ENCODE data around the gene GGA3. TPM values are rescaled to one million over a fixed set of nuclear protein-coding genes. Genes with fewer than 3 reads are reported as not detected.

The GGA3 gene
- polyA plus RNA-seq, 2 of the 4 experiments (the other 2 are of a cell fraction) = 35.8 to 43.6 TPM

DNA sequence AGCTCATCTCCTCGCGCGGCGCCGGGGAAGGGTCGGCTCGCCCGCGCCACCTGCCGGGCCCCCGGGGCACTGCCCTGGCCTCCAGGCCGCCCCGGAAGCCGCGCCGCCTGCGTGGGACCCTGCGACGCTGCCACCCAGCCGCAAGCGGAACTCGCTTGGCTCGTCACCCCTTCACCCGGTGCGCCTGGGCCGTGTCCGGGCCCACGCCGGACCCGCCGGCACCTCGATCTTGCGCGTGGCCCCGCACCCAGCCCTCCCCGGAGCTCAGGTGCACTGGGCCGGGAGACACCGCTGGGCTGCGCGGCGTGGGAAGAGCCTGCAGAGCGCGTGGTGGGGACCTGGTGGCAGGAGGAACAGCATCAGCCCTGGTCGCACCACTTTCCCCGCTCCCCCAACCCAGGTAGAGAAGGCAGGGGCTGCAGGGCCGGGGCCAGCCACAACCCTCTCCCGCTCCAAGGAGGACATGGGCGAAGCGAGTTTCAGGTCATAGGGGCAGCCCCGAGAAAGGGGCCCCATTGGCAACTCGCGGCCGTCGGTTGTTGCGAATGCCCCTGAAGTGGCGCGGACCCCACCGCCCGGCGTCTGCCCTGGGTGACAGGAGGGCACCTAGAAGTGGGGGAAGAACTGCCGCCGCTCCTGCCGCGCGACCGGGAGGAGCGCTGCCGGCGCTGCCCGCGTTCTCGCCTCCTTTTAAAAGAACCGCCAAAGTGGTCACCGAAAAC is 10.0 kb upstream of the GGA3 start (continued):
- TF ChIP-seq MAZ (IDR thresholded peaks at IDR 0.05; ENCODE audit: borderline replicate concordance, low read depth, low read length) = 0 out of 2 replicates have a peak, but pooled peaks have one; percentile 26
- TF ChIP-seq, protein P1, sequence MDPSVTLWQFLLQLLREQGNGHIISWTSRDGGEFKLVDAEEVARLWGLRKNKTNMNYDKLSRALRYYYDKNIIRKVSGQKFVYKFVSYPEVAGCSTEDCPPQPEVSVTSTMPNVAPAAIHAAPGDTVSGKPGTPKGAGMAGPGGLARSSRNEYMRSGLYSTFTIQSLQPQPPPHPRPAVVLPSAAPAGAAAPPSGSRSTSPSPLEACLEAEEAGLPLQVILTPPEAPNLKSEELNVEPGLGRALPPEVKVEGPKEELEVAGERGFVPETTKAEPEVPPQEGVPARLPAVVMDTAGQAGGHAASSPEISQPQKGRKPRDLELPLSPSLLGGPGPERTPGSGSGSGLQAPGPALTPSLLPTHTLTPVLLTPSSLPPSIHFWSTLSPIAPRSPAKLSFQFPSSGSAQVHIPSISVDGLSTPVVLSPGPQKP (IDR thresholded peaks at IDR 0.05; ENCODE audit: low read depth, low read length) = no peak

DNA sequence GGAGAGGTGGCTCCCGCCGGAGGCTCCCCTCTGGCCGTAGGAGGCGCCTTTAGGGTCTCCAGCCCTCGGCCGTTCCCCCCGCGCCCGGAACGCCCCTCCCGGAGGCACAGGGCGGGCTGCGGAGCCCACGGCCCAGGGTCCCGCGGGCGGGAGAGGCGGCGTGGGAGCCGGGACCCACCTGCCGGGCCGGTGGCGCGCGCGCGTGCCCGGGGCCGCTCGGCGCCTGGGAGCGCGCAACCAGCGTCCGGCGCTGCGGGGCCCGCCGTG is 9.5 kb upstream of the GGA3 start, which contains the start of gene MIF4GD:
TSS of gene MIF4GD (minus strand) at position 266 of the 267 bp plus-strand sequence. CDS start 1,036 bp downstream, outside the sequence.
- peak within 1 kb of the TSS; percentile 95 to 96 for H3K27ac ChIP-seq
- POLR2A ChIA-PET = interaction anchor here (0.8 to 3.5 kb wide), 14 partner anchors 9 to 398 kb away, joined by 3 to 86 read pairs (median 4); partner anchors contain the start of genes FDXR, GGA3, GRB2 and MRPS7
- FAIRE-seq (no peak), ATAC-seq (no peak), DNase-seq (ENCODE audit: low read depth in 1 of 2, low spot score in 1 of 2) (no peak)
- H3K4me3 ChIP-seq = peak within 1 kb of the TSS; percentile 93
- H3K4me1 ChIP-seq = peaks cover 26% of the 10 kb centered on the region
- CTCF ChIA-PET = interaction anchor here (0.5 to 8.4 kb wide), 68 partner anchors 10 to 346 kb away, joined by 3 to 110 read pairs (median 4); partner anchors contain the start of genes GGA3, GRB2, MRPS7 and SLC25A19
- H3K4me2 ChIP-seq = peak within 1 kb of the TSS; percentile 95
- 3% methylated on average over 28 of the region's 39 CpGs for WGBS (ENCODE audit: missing lambda C conversion rate)
- H3K9me3 ChIP-seq = no peaks in the 10 kb centered on the region
- TF ChIP-seq TP53 (CRISPR knock-in tag; IDR thresholded peaks at IDR 0.05) (peak; percentile 57; the same call in 1 of the 2 replicates), JUN (IDR thresholded peaks at IDR 0.05) (peak in 1 of 2 experiments; percentile 74; a peak in 2 of 5 replicates), CHD4 (IDR thresholded peaks at IDR 0.05; ENCODE audit: borderline replicate concordance) (no peak), PHF8 (IDR thresholded peaks at IDR 0.05; ENCODE audit: borderline replicate concordance, low read depth) (0 out of 2 replicates have a peak, but pooled peaks have one; percentile 31)
- TF ChIP-seq, protein P2, sequence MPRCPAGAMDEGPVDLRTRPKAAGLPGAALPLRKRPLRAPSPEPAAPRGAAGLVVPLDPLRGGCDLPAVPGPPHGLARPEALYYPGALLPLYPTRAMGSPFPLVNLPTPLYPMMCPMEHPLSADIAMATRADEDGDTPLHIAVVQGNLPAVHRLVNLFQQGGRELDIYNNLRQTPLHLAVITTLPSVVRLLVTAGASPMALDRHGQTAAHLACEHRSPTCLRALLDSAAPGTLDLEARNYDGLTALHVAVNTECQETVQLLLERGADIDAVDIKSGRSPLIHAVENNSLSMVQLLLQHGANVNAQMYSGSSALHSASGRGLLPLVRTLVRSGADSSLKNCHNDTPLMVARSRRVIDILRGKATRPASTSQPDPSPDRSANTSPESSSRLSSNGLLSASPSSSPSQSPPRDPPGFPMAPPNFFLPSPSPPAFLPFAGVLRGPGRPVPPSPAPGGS (IDR thresholded peaks at IDR 0.05) = 0 out of 3 replicates have a peak, but pooled peaks have one; percentile 24
- TF ChIP-seq, protein P3, sequence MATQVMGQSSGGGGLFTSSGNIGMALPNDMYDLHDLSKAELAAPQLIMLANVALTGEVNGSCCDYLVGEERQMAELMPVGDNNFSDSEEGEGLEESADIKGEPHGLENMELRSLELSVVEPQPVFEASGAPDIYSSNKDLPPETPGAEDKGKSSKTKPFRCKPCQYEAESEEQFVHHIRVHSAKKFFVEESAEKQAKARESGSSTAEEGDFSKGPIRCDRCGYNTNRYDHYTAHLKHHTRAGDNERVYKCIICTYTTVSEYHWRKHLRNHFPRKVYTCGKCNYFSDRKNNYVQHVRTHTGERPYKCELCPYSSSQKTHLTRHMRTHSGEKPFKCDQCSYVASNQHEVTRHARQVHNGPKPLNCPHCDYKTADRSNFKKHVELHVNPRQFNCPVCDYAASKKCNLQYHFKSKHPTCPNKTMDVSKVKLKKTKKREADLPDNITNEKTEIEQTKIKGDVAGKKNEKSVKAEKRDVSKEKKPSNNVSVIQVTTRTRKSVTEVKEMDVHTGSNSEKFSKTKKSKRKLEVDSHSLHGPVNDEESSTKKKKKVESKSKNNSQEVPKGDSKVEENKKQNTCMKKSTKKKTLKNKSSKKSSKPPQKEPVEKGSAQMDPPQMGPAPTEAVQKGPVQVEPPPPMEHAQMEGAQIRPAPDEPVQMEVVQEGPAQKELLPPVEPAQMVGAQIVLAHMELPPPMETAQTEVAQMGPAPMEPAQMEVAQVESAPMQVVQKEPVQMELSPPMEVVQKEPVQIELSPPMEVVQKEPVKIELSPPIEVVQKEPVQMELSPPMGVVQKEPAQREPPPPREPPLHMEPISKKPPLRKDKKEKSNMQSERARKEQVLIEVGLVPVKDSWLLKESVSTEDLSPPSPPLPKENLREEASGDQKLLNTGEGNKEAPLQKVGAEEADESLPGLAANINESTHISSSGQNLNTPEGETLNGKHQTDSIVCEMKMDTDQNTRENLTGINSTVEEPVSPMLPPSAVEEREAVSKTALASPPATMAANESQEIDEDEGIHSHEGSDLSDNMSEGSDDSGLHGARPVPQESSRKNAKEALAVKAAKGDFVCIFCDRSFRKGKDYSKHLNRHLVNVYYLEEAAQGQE (IDR thresholded peaks at IDR 0.05) = no peak

DNA sequence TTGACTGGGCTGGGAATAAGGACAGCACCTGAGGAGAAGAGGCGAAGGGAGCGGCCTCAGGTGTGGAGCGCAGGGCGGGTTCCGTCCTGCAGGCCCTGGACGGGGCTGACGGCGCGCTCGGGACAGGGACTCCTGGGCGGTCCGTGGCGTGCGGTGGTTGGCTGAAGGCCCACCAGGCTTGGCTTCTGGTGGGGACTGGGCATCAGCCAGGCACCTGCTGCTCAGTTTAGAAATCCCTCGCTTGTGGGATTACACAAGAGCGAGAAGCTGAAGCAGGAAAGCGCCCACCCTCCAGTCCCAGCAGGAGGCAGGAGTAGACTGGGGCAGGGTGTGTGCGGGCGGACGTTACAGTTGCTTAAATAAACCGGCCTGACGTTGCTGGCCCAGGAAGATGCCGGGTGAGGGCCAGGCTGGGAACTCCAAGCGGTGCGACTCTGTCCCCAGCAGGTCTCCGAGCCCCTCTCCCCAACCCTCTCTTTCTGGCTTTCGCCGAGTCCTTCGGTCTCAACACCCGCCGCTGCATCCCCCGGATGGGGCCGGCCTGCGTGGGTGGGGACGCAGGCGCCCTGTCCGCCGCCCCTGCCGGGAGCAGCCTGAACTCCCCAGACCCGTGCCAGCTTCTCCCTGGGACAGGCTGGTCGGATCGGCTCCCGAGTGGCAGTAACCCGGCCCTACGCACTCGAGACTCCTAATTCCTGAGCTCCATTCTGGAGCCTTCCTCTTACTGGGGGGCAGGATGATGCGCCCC is 9.0 kb upstream of the GGA3 start:
- POLR2A ChIA-PET = interaction anchor here (0.8 to 3.5 kb wide), 16 partner anchors 9 to 398 kb away, joined by 3 to 86 read pairs (median 4); partner anchors contain the start of genes FDXR, GGA3, GRB2 and MRPS7
- no peak for FAIRE-seq
- WGBS (ENCODE audit: missing lambda C conversion rate) = 8% methylated on average over 38 of the region's 47 CpGs
- TF ChIP-seq, protein P4, sequence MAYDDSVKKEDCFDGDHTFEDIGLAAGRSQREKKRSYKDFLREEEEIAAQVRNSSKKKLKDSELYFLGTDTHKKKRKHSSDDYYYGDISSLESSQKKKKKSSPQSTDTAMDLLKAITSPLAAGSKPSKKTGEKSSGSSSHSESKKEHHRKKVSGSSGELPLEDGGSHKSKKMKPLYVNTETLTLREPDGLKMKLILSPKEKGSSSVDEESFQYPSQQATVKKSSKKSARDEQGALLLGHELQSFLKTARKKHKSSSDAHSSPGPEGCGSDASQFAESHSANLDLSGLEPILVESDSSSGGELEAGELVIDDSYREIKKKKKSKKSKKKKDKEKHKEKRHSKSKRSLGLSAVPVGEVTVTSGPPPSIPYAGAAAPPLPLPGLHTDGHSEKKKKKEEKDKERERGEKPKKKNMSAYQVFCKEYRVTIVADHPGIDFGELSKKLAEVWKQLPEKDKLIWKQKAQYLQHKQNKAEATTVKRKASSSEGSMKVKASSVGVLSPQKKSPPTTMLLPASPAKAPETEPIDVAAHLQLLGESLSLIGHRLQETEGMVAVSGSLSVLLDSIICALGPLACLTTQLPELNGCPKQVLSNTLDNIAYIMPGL (CRISPR knock-in tag; IDR thresholded peaks at IDR 0.05; ENCODE audit: borderline replicate concordance) = 0 out of 2 replicates have a peak, but pooled peaks have one; percentile 42
- TF ChIP-seq ZC3H11A (IDR thresholded peaks at IDR 0.05) (no peak), SREBF2 (IDR thresholded peaks at IDR 0.05) (no peak), CEBPB (IDR thresholded peaks at IDR 0.05) (peak; percentile 35 to 78; a peak in 3 of 4 replicates), RNF2 (IDR thresholded peaks at IDR 0.05; ENCODE audit: borderline replicate concordance, low read depth) (no peak), CBX2 (IDR thresholded peaks at IDR 0.05; ENCODE audit: borderline replicate concordance, low read depth) (no peak), SMC3 (IDR thresholded peaks at IDR 0.05) (0 out of 3 replicates have a peak, but pooled peaks have one; percentile 22), POLR2AphosphoS2 (conservative IDR thresholded peaks at IDR 0.05; ENCODE audit: low read length) (no peak), HDAC2 (IDR thresholded peaks at IDR 0.05) (no peak), ZNF302 (CRISPR knock-in tag; IDR thresholded peaks at IDR 0.05) (no peak), MAZ (IDR thresholded peaks at IDR 0.05; ENCODE audit: borderline replicate concordance, low read depth, low read length) (0 out of 2 replicates have a peak, but pooled peaks have one; percentile 29), KDM1A (IDR thresholded peaks at IDR 0.05; ENCODE audit: low read depth) (no peak)
- TF ChIP-seq, protein P1 (IDR thresholded peaks at IDR 0.05; ENCODE audit: low read depth, low read length) = no peak
- TF ChIP-seq, protein P5, sequence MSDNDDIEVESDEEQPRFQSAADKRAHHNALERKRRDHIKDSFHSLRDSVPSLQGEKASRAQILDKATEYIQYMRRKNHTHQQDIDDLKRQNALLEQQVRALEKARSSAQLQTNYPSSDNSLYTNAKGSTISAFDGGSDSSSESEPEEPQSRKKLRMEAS (IDR thresholded peaks at IDR 0.05) = 0 out of 2 replicates have a peak, but pooled peaks have one; percentile 32

More for the DNA sequence above, 9.0 kb upstream of the GGA3 start:
- Histone ChIP-seq H3K4me1 (peaks cover 26% of the 10 kb centered on the region), H3K27ac (peak overlapping the region; percentile 95 to 96), H3K4me3 (peak overlapping the region; percentile 93), H3K9me3 (no peaks in the 10 kb centered on the region), H3K4me2 (peak overlapping the region; percentile 95)
- ATAC-seq = peak; percentile 74 to 78
- peak; percentile 87 to 88 for DNase-seq (ENCODE audit: low read depth in 1 of 2, low spot score in 1 of 2)
- CTCF ChIA-PET = interaction anchor here (0.5 to 8.4 kb wide), 69 partner anchors 10 to 347 kb away, joined by 3 to 110 read pairs (median 4); partner anchors contain the start of genes GGA3, GRB2, MRPS7 and SLC25A19

All from A549 (cell line).